HPDE6-E6E7 (cell line): ENCODE measurements around the gene REEP1.
"Not testable (repeated sequence)": the region's sequence is repeated elsewhere in the genome, so short reads cannot be mapped to it uniquely, and the experiment has no call there.

Experiments
- DNase-seq: peaks from one replicate; pipeline ENCODE4 v3.0.0; 2011; ENCODE audit warnings: missing footprints; ENCODE audit errors: extremely low spot score

REEP1 gene

GRCh38 chr2:86224645-86225355 lies 112.6 kb downstream of the REEP1 start:
- DNase-seq = no peak

GRCh38 chr2:86223927-86224560 lies 113.4 kb downstream of the REEP1 start:
- DNase-seq = no peak

- no peak for DNase-seq
Observed at GRCh38 chr2:86223140-86223926, 114.1 kb downstream of the REEP1 start.

- DNase-seq = peak; percentile 31
Observed at GRCh38 chr2:86221066-86221684, 116.3 kb downstream of the REEP1 start.

GRCh38 chr2:86219896-86220295 lies 117.5 kb downstream of the REEP1 start:
- no peak for DNase-seq

GRCh38 chr2:86218124-86218523 lies 119.3 kb downstream of the REEP1 start:
- no peak for DNase-seq

- DNase-seq = no peak
Observed at GRCh38 chr2:86216575-86217555, 120.6 kb downstream of the REEP1 start.

- DNase-seq = no peak
Observed at GRCh38 chr2:86214503-86214832, 123.0 kb downstream of the REEP1 start.

- DNase-seq = no peak
Observed at GRCh38 chr2:86213699-86214502, 123.5 kb downstream of the REEP1 start.

GRCh38 chr2:86213056-86213455 lies 124.4 kb downstream of the REEP1 start:
- no peak for DNase-seq

- no peak for DNase-seq
Observed at GRCh38 chr2:86211796-86212188, 125.6 kb downstream of the REEP1 start.

- no peak for DNase-seq
Observed at GRCh38 chr2:86211033-86211795, 126.2 kb downstream of the REEP1 start.

- DNase-seq = no peak
Observed at GRCh38 chr2:86204458-86204857, 133.0 kb downstream of the REEP1 start.

- no peak for DNase-seq
Observed at GRCh38 chr2:86203614-86204013, 133.8 kb downstream of the REEP1 start.

- DNase-seq = no peak
Observed at GRCh38 chr2:86202702-86203101, 134.7 kb downstream of the REEP1 start.

- DNase-seq = no peak
Observed at GRCh38 chr2:86202336-86202692, 135.1 kb downstream of the REEP1 start.

- no peak for DNase-seq
Observed at GRCh38 chr2:86201671-86202335, 135.6 kb downstream of the REEP1 start.

GRCh38 chr2:86200564-86200963 lies 136.9 kb downstream of the REEP1 start:
- DNase-seq = not testable (repeated sequence)

- no peak for DNase-seq
Observed at GRCh38 chr2:86199834-86200177, 137.6 kb downstream of the REEP1 start.
